MV-4-11 (cell line): ENCODE results near the gene JMJD7.
A peak's percentile ranks its signal among the peaks of the same experiment; 100 is the strongest.

Experiments used
- DNase-seq: peaks from one replicate; lab custom pipeline; 2025; lab: John Stamatoyannopoulos, UW

Gene JMJD7

GRCh38 chr15:41847206-41847605, 19.3 kb downstream of the JMJD7 start:
- no peak for DNase-seq

GRCh38 chr15:41847981-41848380, 20.1 kb downstream of the JMJD7 start:
- no peak for DNase-seq

- DNase-seq, result no peak
Observed at GRCh38 chr15:41848631-41849030, 20.7 kb downstream of the JMJD7 start.

- DNase-seq, result no peak
Observed at GRCh38 chr15:41849204-41849603, 21.3 kb downstream of the JMJD7 start.

GRCh38 chr15:41849861-41850260, 22.0 kb downstream of the JMJD7 start:
- no peak for DNase-seq

GRCh38 chr15:41850482-41851166, 22.7 kb downstream of the JMJD7 start:
- no peak for DNase-seq

GRCh38 chr15:41851167-41851523, 23.3 kb downstream of the JMJD7 start:
- no peak for DNase-seq

GRCh38 chr15:41851755-41852370, 24.0 kb downstream of the JMJD7 start:
- DNase-seq, result no peak

GRCh38 chr15:41852736-41853590, 25.1 kb downstream of the JMJD7 start:
- no peak for DNase-seq

GRCh38 chr15:41853831-41854230, 25.9 kb downstream of the JMJD7 start:
- DNase-seq, result no peak

GRCh38 chr15:41854443-41854842, 26.6 kb downstream of the JMJD7 start:
- DNase-seq, result no peak

GRCh38 chr15:41855261-41855961, 27.5 kb downstream of the JMJD7 start:
- DNase-seq, result no peak

GRCh38 chr15:41856262-41856661, 28.4 kb downstream of the JMJD7 start:
- no peak for DNase-seq

GRCh38 chr15:41856716-41857115, 28.8 kb downstream of the JMJD7 start:
- DNase-seq, result no peak

GRCh38 chr15:41857316-41857715, 29.4 kb downstream of the JMJD7 start:
- DNase-seq, result no peak

- DNase-seq, result no peak
Observed at GRCh38 chr15:41858756-41859155, 30.9 kb downstream of the JMJD7 start.

- DNase-seq, result peak; percentile 90
Observed at GRCh38 chr15:41860049-41860828, 32.3 kb downstream of the JMJD7 start.

GRCh38 chr15:41861736-41862356, 34.0 kb downstream of the JMJD7 start:
- no peak for DNase-seq

- no peak for DNase-seq
Observed at GRCh38 chr15:41862515-41863116, 34.7 kb downstream of the JMJD7 start.

- no peak for DNase-seq
Observed at GRCh38 chr15:41865490-41866055, 37.7 kb downstream of the JMJD7 start.
